Measurements from ENCODE around the gene GIMAP8. TPM values are rescaled to one million over a fixed set of nuclear protein-coding genes. Genes with fewer than 3 reads are reported as not detected.

GIMAP8 gene
- under 0.01 TPM in 1 of 2 replicates, not detected in the other for total RNA-seq

- H3K4me3 ChIP-seq (ENCODE audit: low read depth, low read length): no peak within 1 kb of the TSS
- TF ChIP-seq CTCF (IDR thresholded peaks at IDR 0.05; ENCODE audit: insufficient read depth, low read depth, low read length): no peak
- no peak for DNase-seq (ENCODE audit: low read depth)
Observed at GRCh38 chr7:150450491-150451001, at the start of gene GIMAP8. TSS of gene GIMAP8 (plus strand) at chr7:150450630. CDS start at chr7:150466699, 16,069 bp downstream.

GRCh38 chr7:150400788-150401423 is 49.5 kb upstream of the GIMAP8 start:
- no peak for DNase-seq (ENCODE audit: low read depth)
- TF ChIP-seq CTCF (IDR thresholded peaks at IDR 0.05; ENCODE audit: insufficient read depth, low read depth, low read length): no peak
- H3K4me3 ChIP-seq (ENCODE audit: low read depth, low read length): no peak overlapping the region

- TF ChIP-seq CTCF (IDR thresholded peaks at IDR 0.05; ENCODE audit: insufficient read depth, low read depth, low read length): no peak
- no peak overlapping the region for H3K4me3 ChIP-seq (ENCODE audit: low read depth, low read length)
- no peak for DNase-seq (ENCODE audit: low read depth)
Observed at GRCh38 chr7:150401424-150401790, 49.0 kb upstream of the GIMAP8 start.

GRCh38 chr7:150401861-150402631 is 48.4 kb upstream of the GIMAP8 start:
- no peak for DNase-seq (ENCODE audit: low read depth)
- no peak for TF ChIP-seq CTCF (IDR thresholded peaks at IDR 0.05; ENCODE audit: insufficient read depth, low read depth, low read length)
- no peak overlapping the region for H3K4me3 ChIP-seq (ENCODE audit: low read depth, low read length)

GRCh38 chr7:150402671-150403321 is 47.6 kb upstream of the GIMAP8 start:
- TF ChIP-seq CTCF (IDR thresholded peaks at IDR 0.05; ENCODE audit: insufficient read depth, low read depth, low read length): no peak
- no peak overlapping the region for H3K4me3 ChIP-seq (ENCODE audit: low read depth, low read length)
- no peak for DNase-seq (ENCODE audit: low read depth)

GRCh38 chr7:150403376-150404171 is 46.9 kb upstream of the GIMAP8 start:
- TF ChIP-seq CTCF (IDR thresholded peaks at IDR 0.05; ENCODE audit: insufficient read depth, low read depth, low read length): no peak
- H3K4me3 ChIP-seq (ENCODE audit: low read depth, low read length): no peak overlapping the region
- DNase-seq (ENCODE audit: low read depth): no peak

All from fibroblast of villous mesenchyme (primary cell).